ENCODE results near the gene GKN2. TPM values are rescaled to one million over a fixed set of nuclear protein-coding genes. Genes with fewer than 3 reads are reported as not detected.

Gene GKN2
- total and polyA plus RNA-seq, 9 of the 15 experiments (the other 6 are each of a cell fraction or from before 2014, with no cell fraction given), result not detected

DNA sequence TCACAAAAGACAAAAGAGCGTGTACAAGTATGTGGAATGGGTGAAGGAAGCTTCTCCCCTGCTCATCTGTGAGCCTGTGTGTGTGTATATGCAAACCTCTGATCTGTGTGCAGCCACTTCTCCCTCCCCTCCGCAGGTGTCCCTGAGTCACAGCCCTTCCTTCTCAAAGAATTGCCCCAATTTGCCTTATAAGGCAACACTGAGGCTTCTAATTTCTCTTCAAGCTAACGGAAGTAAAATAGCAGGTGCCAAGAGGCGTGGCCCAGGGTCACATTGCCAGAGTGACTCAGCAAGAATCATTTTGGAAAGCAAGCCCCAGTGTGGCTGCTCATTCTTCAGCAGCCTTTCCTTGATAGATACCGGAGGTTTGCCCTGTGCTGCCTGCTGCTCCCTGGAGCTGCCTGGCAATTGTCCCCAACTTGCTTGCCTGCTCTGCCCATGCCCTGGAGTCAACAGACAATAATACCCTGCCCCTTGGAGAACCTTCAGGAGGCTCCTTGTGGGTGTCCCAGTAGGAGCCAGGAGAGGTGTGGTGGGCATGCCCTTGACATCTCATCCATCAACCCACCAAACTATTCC, 44.2 kb downstream of the GKN2 start:
- Histone ChIP-seq H2AFZ (ENCODE audit: low read depth, low read length) (peak overlapping the region; percentile 63), H3K4me1 (replicated peaks in 1 of 2; ENCODE audit: control insufficient read depth in 2 of 2, insufficient read depth in 2 of 2, low read length in 2 of 2) (peaks cover 18 to 49% of the 10 kb centered on the region in 2 experiments), H3K4me2 (ENCODE audit: insufficient read depth, low read length) (peak overlapping the region; percentile 33; the same call in 1 of the 2 replicates), H3K4me3 (no peak overlapping the region), H3K36me3 (ENCODE audit: control insufficient read depth, insufficient read depth, low read length) (no peaks in the 10 kb centered on the region), H4K20me1 (replicated peaks; ENCODE audit: control insufficient read depth, insufficient read depth, low read length) (no peaks in the 10 kb centered on the region), H3K27ac (ENCODE audit: extremely low read depth, low read depth, low read length) (peak overlapping the region; percentile 82; the same call in 2 of the 3 replicates), H3K79me2 (ENCODE audit: control insufficient read depth, insufficient read depth, low read length) (no peaks in the 10 kb centered on the region), H3K27me3 (ENCODE audit: control insufficient read depth in 2 of 2, insufficient read depth in 2 of 2, low read length in 2 of 2) (no peaks in the 10 kb centered on the region), H3K9me1 (ENCODE audit: control insufficient read depth, insufficient read depth, low read length) (no peaks in the 10 kb centered on the region), H3K9ac (ENCODE audit: insufficient read depth in 1 of 2, low read depth in 2 of 2, low read length in 2 of 2) (peak overlapping the region; percentile 24 to 73; a peak in 2 of 4 replicates), H3K9me3 (replicated peaks; ENCODE audit: control insufficient read depth, insufficient read depth, low read depth, low read length) (no peaks in the 10 kb centered on the region)
- ChIA-PET POLR2A (interaction anchor here (0.5 to 2.1 kb wide), 8 partner anchors 11 to 419 kb away, joined by 3 to 7 read pairs (median 3); partner anchors contain the start of gene ARHGAP25), CTCF (ENCODE audit: low intra/inter-chr PET ratio) (no interaction called here)
- BruUV-seq (replicated peaks), result no TSS peak
- FAIRE-seq, result peak; percentile 85
- intact Hi-C loops (cut with micrococcal nuclease) (loop anchor here (2.0 kb wide), 1 partner anchor 158 kb away; no protein-coding TSS in a partner anchor), in situ Hi-C loops (cut with MboI) (no loop called here)
- WGBS (ENCODE audit: insufficient coverage, low coverage, missing lambda C conversion rate), result 17% methylated on average over 5 of the region's 5 CpGs
- DNase-seq (ENCODE audit: extremely low read depth in 1 of 4, low spot score in 3 of 4), result peak; percentile 39 to 81 (median 50)
- peak; percentile 87 for ATAC-seq
- no peak for TF ChIP-seq ZNF780A (CRISPR knock-in tag; IDR thresholded peaks at IDR 0.05)
- no peak for TF ChIP-seq TBP (optimal IDR thresholded peaks at IDR 0.05; ENCODE audit: low read depth, low read length)
- TF ChIP-seq ZNF175 (CRISPR knock-in tag; IDR thresholded peaks at IDR 0.05; ENCODE audit: low read depth), result peak; percentile 36
- TF ChIP-seq ZNF699 (CRISPR knock-in tag; IDR thresholded peaks at IDR 0.05; ENCODE audit: insufficient replicate concordance), result no peak
- TF ChIP-seq ZBTB17 (CRISPR knock-in tag; IDR thresholded peaks at IDR 0.05), result no peak
- TF ChIP-seq, protein P1, sequence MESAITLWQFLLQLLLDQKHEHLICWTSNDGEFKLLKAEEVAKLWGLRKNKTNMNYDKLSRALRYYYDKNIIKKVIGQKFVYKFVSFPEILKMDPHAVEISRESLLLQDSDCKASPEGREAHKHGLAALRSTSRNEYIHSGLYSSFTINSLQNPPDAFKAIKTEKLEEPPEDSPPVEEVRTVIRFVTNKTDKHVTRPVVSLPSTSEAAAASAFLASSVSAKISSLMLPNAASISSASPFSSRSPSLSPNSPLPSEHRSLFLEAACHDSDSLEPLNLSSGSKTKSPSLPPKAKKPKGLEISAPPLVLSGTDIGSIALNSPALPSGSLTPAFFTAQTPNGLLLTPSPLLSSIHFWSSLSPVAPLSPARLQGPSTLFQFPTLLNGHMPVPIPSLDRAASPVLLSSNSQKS (CRISPR knock-in tag; IDR thresholded peaks at IDR 0.05), result no peak
- TF ChIP-seq FIP1L1 (IDR thresholded peaks at IDR 0.05; ENCODE audit: low read depth, low read length, poor library complexity, severe bottlenecking), result no peak
- TF ChIP-seq ZNF212 (CRISPR knock-in tag; IDR thresholded peaks at IDR 0.05), result no peak
- TF ChIP-seq, protein P2, sequence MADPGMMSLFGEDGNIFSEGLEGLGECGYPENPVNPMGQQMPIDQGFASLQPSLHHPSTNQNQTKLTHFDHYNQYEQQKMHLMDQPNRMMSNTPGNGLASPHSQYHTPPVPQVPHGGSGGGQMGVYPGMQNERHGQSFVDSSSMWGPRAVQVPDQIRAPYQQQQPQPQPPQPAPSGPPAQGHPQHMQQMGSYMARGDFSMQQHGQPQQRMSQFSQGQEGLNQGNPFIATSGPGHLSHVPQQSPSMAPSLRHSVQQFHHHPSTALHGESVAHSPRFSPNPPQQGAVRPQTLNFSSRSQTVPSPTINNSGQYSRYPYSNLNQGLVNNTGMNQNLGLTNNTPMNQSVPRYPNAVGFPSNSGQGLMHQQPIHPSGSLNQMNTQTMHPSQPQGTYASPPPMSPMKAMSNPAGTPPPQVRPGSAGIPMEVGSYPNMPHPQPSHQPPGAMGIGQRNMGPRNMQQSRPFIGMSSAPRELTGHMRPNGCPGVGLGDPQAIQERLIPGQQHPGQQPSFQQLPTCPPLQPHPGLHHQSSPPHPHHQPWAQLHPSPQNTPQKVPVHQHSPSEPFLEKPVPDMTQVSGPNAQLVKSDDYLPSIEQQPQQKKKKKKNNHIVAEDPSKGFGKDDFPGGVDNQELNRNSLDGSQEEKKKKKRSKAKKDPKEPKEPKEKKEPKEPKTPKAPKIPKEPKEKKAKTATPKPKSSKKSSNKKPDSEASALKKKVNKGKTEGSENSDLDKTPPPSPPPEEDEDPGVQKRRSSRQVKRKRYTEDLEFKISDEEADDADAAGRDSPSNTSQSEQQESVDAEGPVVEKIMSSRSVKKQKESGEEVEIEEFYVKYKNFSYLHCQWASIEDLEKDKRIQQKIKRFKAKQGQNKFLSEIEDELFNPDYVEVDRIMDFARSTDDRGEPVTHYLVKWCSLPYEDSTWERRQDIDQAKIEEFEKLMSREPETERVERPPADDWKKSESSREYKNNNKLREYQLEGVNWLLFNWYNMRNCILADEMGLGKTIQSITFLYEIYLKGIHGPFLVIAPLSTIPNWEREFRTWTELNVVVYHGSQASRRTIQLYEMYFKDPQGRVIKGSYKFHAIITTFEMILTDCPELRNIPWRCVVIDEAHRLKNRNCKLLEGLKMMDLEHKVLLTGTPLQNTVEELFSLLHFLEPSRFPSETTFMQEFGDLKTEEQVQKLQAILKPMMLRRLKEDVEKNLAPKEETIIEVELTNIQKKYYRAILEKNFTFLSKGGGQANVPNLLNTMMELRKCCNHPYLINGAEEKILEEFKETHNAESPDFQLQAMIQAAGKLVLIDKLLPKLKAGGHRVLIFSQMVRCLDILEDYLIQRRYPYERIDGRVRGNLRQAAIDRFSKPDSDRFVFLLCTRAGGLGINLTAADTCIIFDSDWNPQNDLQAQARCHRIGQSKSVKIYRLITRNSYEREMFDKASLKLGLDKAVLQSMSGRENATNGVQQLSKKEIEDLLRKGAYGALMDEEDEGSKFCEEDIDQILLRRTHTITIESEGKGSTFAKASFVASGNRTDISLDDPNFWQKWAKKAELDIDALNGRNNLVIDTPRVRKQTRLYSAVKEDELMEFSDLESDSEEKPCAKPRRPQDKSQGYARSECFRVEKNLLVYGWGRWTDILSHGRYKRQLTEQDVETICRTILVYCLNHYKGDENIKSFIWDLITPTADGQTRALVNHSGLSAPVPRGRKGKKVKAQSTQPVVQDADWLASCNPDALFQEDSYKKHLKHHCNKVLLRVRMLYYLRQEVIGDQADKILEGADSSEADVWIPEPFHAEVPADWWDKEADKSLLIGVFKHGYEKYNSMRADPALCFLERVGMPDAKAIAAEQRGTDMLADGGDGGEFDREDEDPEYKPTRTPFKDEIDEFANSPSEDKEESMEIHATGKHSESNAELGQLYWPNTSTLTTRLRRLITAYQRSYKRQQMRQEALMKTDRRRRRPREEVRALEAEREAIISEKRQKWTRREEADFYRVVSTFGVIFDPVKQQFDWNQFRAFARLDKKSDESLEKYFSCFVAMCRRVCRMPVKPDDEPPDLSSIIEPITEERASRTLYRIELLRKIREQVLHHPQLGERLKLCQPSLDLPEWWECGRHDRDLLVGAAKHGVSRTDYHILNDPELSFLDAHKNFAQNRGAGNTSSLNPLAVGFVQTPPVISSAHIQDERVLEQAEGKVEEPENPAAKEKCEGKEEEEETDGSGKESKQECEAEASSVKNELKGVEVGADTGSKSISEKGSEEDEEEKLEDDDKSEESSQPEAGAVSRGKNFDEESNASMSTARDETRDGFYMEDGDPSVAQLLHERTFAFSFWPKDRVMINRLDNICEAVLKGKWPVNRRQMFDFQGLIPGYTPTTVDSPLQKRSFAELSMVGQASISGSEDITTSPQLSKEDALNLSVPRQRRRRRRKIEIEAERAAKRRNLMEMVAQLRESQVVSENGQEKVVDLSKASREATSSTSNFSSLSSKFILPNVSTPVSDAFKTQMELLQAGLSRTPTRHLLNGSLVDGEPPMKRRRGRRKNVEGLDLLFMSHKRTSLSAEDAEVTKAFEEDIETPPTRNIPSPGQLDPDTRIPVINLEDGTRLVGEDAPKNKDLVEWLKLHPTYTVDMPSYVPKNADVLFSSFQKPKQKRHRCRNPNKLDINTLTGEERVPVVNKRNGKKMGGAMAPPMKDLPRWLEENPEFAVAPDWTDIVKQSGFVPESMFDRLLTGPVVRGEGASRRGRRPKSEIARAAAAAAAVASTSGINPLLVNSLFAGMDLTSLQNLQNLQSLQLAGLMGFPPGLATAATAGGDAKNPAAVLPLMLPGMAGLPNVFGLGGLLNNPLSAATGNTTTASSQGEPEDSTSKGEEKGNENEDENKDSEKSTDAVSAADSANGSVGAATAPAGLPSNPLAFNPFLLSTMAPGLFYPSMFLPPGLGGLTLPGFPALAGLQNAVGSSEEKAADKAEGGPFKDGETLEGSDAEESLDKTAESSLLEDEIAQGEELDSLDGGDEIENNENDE (IDR thresholded peaks at IDR 0.05; ENCODE audit: low read depth, low read length), result no peak
- no peak for TF ChIP-seq SRSF1 (IDR thresholded peaks at IDR 0.05; ENCODE audit: low read depth, low read length)

Measured in K562 (cell line).